ENCODE results near the gene GNAO1. TPM values are rescaled to one million over a fixed set of nuclear protein-coding genes. Genes with fewer than 3 reads are reported as not detected.

Gene GNAO1
- polyA plus RNA-seq, 1 of the 3 experiments (the other 2 are of a cell fraction) = 0.30 TPM

DNA sequence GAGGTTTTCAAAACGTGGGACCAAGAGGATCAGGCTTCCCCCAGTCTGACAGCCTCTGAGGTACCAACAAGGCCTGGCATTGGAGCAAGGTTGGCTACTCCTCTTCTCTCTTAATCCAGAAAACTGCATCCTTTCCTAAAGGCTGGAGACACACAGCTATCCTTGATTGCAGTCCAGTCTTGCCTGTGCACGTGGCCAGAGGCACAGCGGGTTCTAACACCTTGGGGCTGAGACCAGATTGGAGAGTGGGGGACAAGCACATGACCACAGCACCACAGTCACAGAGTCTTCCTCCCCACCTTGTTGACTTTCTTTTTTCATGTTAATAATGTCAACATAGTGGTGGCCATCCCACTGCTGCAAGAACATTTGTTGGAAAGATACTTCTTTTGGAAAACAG, 46.9 kb downstream of the GNAO1 start:
- Histone ChIP-seq H3K36me3 (replicated peaks in 1 of 2; ENCODE audit: control insufficient read depth in 1 of 2, insufficient read depth in 2 of 2, low read length in 1 of 2) (no peaks in the 10 kb centered on the region), H4K20me1 (ENCODE audit: insufficient read depth) (no peaks in the 10 kb centered on the region), H3K27ac (ENCODE audit: low read depth in 2 of 2, low read length in 1 of 2) (no peak overlapping the region), H3F3A (replicated peaks; ENCODE audit: insufficient read depth) (no peaks in the 10 kb centered on the region), H3K27me3 (ENCODE audit: insufficient read depth) (no peaks in the 10 kb centered on the region), H2AFZ (ENCODE audit: low read depth) (no peak overlapping the region), H3K9me2 (no peaks in the 10 kb centered on the region), H3K4me1 (ENCODE audit: control insufficient read depth in 1 of 2, insufficient read depth in 2 of 2, low read depth in 1 of 2, low read length in 1 of 2) (peaks cover 0 to 29% of the 10 kb centered on the region in 2 experiments; a peak in 1 of 4 replicates), H3K9ac (no peak overlapping the region), H3K79me2 (ENCODE audit: insufficient read depth) (no peaks in the 10 kb centered on the region), H3K9me3 (no peaks in the 10 kb centered on the region), H3K4me2 (no peak overlapping the region), H3K4me3 (ENCODE audit: low read depth in 2 of 2, low read length in 1 of 2) (no peak overlapping the region)
- DNase-seq = no peak
- TF ChIP-seq NFIC (IDR thresholded peaks at IDR 0.05; ENCODE audit: borderline replicate concordance) = no peak
- TF ChIP-seq, protein P1, sequence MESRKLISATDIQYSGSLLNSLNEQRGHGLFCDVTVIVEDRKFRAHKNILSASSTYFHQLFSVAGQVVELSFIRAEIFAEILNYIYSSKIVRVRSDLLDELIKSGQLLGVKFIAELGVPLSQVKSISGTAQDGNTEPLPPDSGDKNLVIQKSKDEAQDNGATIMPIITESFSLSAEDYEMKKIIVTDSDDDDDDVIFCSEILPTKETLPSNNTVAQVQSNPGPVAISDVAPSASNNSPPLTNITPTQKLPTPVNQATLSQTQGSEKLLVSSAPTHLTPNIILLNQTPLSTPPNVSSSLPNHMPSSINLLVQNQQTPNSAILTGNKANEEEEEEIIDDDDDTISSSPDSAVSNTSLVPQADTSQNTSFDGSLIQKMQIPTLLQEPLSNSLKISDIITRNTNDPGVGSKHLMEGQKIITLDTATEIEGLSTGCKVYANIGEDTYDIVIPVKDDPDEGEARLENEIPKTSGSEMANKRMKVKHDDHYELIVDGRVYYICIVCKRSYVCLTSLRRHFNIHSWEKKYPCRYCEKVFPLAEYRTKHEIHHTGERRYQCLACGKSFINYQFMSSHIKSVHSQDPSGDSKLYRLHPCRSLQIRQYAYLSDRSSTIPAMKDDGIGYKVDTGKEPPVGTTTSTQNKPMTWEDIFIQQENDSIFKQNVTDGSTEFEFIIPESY (IDR thresholded peaks at IDR 0.05; ENCODE audit: borderline replicate concordance, low read depth) = no peak
- no peak for TF ChIP-seq SIN3A (IDR thresholded peaks at IDR 0.05; ENCODE audit: borderline replicate concordance, low read depth, low read length)
- TF ChIP-seq GATA2 (CRISPR knock-in tag; IDR thresholded peaks at IDR 0.05) = no peak
- TF ChIP-seq, protein P2, sequence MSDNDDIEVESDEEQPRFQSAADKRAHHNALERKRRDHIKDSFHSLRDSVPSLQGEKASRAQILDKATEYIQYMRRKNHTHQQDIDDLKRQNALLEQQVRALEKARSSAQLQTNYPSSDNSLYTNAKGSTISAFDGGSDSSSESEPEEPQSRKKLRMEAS (IDR thresholded peaks at IDR 0.05; ENCODE audit: low read depth) = no peak
- no peak for TF ChIP-seq EP300 (IDR thresholded peaks at IDR 0.05; ENCODE audit: borderline replicate concordance in 1 of 2, low read depth in 1 of 2, low read length in 1 of 2)
- WGBS (ENCODE audit: low lambda C conversion rate) = 23% methylated on average over 3 of the region's 3 CpGs
- ChIA-PET CTCF (interaction anchor here (1.7 kb wide), 1 partner anchor 16 kb away, joined by 4 read pairs; no protein-coding TSS in a partner anchor), POLR2A (no interaction called here)

DNA sequence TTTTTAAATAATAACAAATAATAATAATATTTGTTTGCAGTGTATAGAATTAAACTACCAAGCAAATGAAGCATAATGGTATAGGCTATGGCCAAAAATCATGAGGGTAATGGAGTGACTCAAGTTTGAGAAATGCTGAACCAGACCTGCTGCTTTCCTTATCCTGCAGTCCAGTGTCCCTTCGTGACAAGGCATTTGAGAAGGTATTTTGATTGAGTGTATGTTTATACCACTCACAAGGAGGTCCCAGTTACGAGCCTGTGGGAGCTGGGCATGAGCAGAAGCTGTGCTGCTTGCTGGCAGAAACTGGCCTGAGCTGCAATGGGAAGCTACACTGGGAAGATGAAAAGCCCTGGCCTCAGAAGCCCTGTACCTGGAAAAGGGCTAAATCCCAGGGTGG, 50.3 kb downstream of the GNAO1 start:
- no peaks in the 10 kb centered on the region for H4K20me1 ChIP-seq (ENCODE audit: insufficient read depth)
- H3K9ac ChIP-seq = no peak overlapping the region
- no peaks in the 10 kb centered on the region for H3F3A ChIP-seq (replicated peaks; ENCODE audit: insufficient read depth)
- H3K4me3 ChIP-seq (ENCODE audit: low read depth in 2 of 2, low read length in 1 of 2) = no peak overlapping the region
- no peaks in the 10 kb centered on the region for H3K27me3 ChIP-seq (ENCODE audit: insufficient read depth)
- H3K79me2 ChIP-seq (ENCODE audit: insufficient read depth) = no peaks in the 10 kb centered on the region
- H3K9me3 ChIP-seq = no peaks in the 10 kb centered on the region
- WGBS (ENCODE audit: low lambda C conversion rate) = 22% methylated on average over 2 of the region's 2 CpGs
- TF ChIP-seq, protein P3, sequence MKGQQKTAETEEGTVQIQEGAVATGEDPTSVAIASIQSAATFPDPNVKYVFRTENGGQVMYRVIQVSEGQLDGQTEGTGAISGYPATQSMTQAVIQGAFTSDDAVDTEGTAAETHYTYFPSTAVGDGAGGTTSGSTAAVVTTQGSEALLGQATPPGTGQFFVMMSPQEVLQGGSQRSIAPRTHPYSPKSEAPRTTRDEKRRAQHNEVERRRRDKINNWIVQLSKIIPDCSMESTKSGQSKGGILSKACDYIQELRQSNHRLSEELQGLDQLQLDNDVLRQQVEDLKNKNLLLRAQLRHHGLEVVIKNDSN (IDR thresholded peaks at IDR 0.05; ENCODE audit: borderline replicate concordance, low read depth) = no peak
- no peak for TF ChIP-seq NRF1 (IDR thresholded peaks at IDR 0.05; ENCODE audit: low read depth, low read length)
- no peak for TF ChIP-seq TCF12 (IDR thresholded peaks at IDR 0.05)
- TF ChIP-seq CHD2 (IDR thresholded peaks at IDR 0.05; ENCODE audit: low read length, partially characterized antibody) = no peak
- TF ChIP-seq POLR2AphosphoS5 (IDR thresholded peaks at IDR 0.05; ENCODE audit: low read depth, low read length) = no peak
- no peak for TF ChIP-seq RXRA (IDR thresholded peaks at IDR 0.05; ENCODE audit: borderline replicate concordance, low read depth)
- TF ChIP-seq GABPA (IDR thresholded peaks at IDR 0.05; ENCODE audit: low read depth) = no peak
- TF ChIP-seq EZH2phosphoT487 (IDR thresholded peaks at IDR 0.05; ENCODE audit: borderline replicate concordance, low read depth) = no peak
- TF ChIP-seq, protein P4, sequence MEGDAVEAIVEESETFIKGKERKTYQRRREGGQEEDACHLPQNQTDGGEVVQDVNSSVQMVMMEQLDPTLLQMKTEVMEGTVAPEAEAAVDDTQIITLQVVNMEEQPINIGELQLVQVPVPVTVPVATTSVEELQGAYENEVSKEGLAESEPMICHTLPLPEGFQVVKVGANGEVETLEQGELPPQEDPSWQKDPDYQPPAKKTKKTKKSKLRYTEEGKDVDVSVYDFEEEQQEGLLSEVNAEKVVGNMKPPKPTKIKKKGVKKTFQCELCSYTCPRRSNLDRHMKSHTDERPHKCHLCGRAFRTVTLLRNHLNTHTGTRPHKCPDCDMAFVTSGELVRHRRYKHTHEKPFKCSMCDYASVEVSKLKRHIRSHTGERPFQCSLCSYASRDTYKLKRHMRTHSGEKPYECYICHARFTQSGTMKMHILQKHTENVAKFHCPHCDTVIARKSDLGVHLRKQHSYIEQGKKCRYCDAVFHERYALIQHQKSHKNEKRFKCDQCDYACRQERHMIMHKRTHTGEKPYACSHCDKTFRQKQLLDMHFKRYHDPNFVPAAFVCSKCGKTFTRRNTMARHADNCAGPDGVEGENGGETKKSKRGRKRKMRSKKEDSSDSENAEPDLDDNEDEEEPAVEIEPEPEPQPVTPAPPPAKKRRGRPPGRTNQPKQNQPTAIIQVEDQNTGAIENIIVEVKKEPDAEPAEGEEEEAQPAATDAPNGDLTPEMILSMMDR (IDR thresholded peaks at IDR 0.05) = no peak
- no peak for TF ChIP-seq FOSL2 (IDR thresholded peaks at IDR 0.05; ENCODE audit: borderline replicate concordance, low read depth)
- no peak overlapping the region for H2AFZ ChIP-seq (ENCODE audit: low read depth)
- no peak overlapping the region for H3K27ac ChIP-seq (ENCODE audit: low read depth in 2 of 2, low read length in 1 of 2)
- ChIA-PET POLR2A (no interaction called here), CTCF (no interaction called here)
- no peak for DNase-seq
- no peaks in the 10 kb centered on the region for H3K9me2 ChIP-seq
- H3K36me3 ChIP-seq (replicated peaks in 1 of 2; ENCODE audit: control insufficient read depth in 1 of 2, insufficient read depth in 2 of 2, low read length in 1 of 2) = no peaks in the 10 kb centered on the region
- no peak overlapping the region for H3K4me2 ChIP-seq
- peaks cover 0 to 41% of the 10 kb centered on the region in 2 experiments; a peak in 1 of 4 replicates for H3K4me1 ChIP-seq (ENCODE audit: control insufficient read depth in 1 of 2, insufficient read depth in 2 of 2, low read depth in 1 of 2, low read length in 1 of 2)
